ENCODE data around the gene LDHD.

LDHD gene

GRCh38 chr16:75088216-75088615 lies 28.4 kb downstream of the LDHD start:
- Histone ChIP-seq H2AFZ (ENCODE audit: low read length, unreplicated experiment) (no peak overlapping the region), H3K27ac (ENCODE audit: low read depth, low read length) (no peak overlapping the region), H3K4me3 (ENCODE audit: low read depth, low read length) (no peak overlapping the region), H3K36me3 (ENCODE audit: insufficient read depth, low read length) (no peaks in the 10 kb centered on the region), H3K4me1 (ENCODE audit: control insufficient read depth, insufficient read depth, low read length, unreplicated experiment) (peaks cover 4% of the 10 kb centered on the region), H3K27me3 (ENCODE audit: insufficient read depth, low read length) (no peaks in the 10 kb centered on the region), H3K79me2 (ENCODE audit: control insufficient read depth, insufficient read depth, low read length, unreplicated experiment) (peaks cover 8% of the 10 kb centered on the region)

DNA sequence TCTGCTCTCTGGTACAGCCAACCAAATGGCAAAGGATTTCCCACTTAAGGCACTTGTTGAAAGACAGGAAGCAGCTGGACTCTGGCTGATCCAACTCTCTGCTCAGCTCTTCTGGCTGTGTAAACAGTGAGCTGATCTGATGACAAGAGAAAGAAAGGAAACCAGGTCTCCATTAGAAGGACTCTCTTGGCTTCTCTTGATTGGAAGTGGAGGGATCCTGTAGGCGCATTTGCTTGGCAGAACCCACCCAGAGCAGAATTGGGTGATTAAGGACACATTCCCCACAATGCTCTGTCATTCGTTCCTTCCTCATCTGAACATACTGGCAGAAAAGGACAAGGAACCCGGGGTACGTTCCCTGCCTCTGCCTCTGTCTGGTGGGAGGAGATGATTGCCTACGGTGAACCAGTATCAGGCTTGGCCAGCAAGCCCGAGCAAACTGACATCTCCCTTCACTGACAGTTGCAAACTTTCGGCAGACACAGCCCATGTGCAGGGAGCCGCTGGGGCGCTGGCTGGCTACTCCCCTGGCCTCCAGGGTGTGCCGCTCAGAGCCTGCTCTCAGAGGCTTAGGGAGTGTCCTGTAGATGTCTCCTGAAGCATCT lies 29.1 kb downstream of the LDHD start:
- H3K27me3 ChIP-seq (ENCODE audit: insufficient read depth, low read length) = no peaks in the 10 kb centered on the region
- peaks cover 4% of the 10 kb centered on the region for H3K4me1 ChIP-seq (ENCODE audit: control insufficient read depth, insufficient read depth, low read length, unreplicated experiment)
- H3K79me2 ChIP-seq (ENCODE audit: control insufficient read depth, insufficient read depth, low read length, unreplicated experiment) = peaks cover 12% of the 10 kb centered on the region
- no peak overlapping the region for H3K27ac ChIP-seq (ENCODE audit: low read depth, low read length)
- H3K36me3 ChIP-seq (ENCODE audit: insufficient read depth, low read length) = no peaks in the 10 kb centered on the region
- H2AFZ ChIP-seq (ENCODE audit: low read length, unreplicated experiment) = no peak overlapping the region
- H3K4me3 ChIP-seq (ENCODE audit: low read depth, low read length) = no peak overlapping the region

- H3K79me2 ChIP-seq (ENCODE audit: control insufficient read depth, insufficient read depth, low read length, unreplicated experiment) = peaks cover 12% of the 10 kb centered on the region
- H2AFZ ChIP-seq (ENCODE audit: low read length, unreplicated experiment) = no peak overlapping the region
- H3K27me3 ChIP-seq (ENCODE audit: insufficient read depth, low read length) = no peaks in the 10 kb centered on the region
- no peak overlapping the region for H3K4me3 ChIP-seq (ENCODE audit: low read depth, low read length)
- peaks cover 4% of the 10 kb centered on the region for H3K4me1 ChIP-seq (ENCODE audit: control insufficient read depth, insufficient read depth, low read length, unreplicated experiment)
- H3K36me3 ChIP-seq (ENCODE audit: insufficient read depth, low read length) = no peaks in the 10 kb centered on the region
- no peak overlapping the region for H3K27ac ChIP-seq (ENCODE audit: low read depth, low read length)
Measured at GRCh38 chr16:75086688-75087374, 29.7 kb downstream of the LDHD start.

GRCh38 chr16:75086281-75086680 lies 30.3 kb downstream of the LDHD start:
- Histone ChIP-seq H2AFZ (ENCODE audit: low read length, unreplicated experiment) (no peak overlapping the region), H3K79me2 (ENCODE audit: control insufficient read depth, insufficient read depth, low read length, unreplicated experiment) (peaks cover 14% of the 10 kb centered on the region), H3K27me3 (ENCODE audit: insufficient read depth, low read length) (no peaks in the 10 kb centered on the region), H3K27ac (ENCODE audit: low read depth, low read length) (no peak overlapping the region), H3K4me3 (ENCODE audit: low read depth, low read length) (no peak overlapping the region), H3K36me3 (ENCODE audit: insufficient read depth, low read length) (no peaks in the 10 kb centered on the region), H3K4me1 (ENCODE audit: control insufficient read depth, insufficient read depth, low read length, unreplicated experiment) (peaks cover 4% of the 10 kb centered on the region)

DNA sequence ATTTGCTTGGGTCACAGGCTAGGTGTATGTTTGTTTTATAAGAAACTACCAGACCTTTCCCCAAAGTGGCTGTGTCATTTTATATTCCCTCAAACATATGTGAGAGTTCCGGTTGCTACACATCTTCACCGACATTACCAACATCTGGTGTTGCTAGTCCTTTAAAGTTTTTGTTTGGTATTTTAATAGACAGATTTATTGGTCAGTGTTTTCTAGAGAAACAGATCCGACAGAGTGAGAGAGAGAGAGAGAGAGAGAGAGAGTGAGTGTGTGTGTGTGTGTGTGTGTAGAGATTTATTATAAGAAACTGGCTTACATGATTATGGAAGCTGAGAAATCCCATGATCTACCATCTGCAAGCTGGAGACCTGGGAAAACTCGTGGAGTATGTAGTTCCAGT lies 31.0 kb downstream of the LDHD start:
- H2AFZ ChIP-seq (ENCODE audit: low read length, unreplicated experiment) = no peak overlapping the region
- no peak overlapping the region for H3K27ac ChIP-seq (ENCODE audit: low read depth, low read length)
- H3K36me3 ChIP-seq (ENCODE audit: insufficient read depth, low read length) = no peaks in the 10 kb centered on the region
- H3K79me2 ChIP-seq (ENCODE audit: control insufficient read depth, insufficient read depth, low read length, unreplicated experiment) = peaks cover 15% of the 10 kb centered on the region
- H3K27me3 ChIP-seq (ENCODE audit: insufficient read depth, low read length) = no peaks in the 10 kb centered on the region
- peaks cover 4% of the 10 kb centered on the region for H3K4me1 ChIP-seq (ENCODE audit: control insufficient read depth, insufficient read depth, low read length, unreplicated experiment)
- no peak overlapping the region for H3K4me3 ChIP-seq (ENCODE audit: low read depth, low read length)

GRCh38 chr16:75083813-75084212 lies 32.8 kb downstream of the LDHD start:
- Histone ChIP-seq H3K27me3 (ENCODE audit: insufficient read depth, low read length) (no peaks in the 10 kb centered on the region), H3K79me2 (ENCODE audit: control insufficient read depth, insufficient read depth, low read length, unreplicated experiment) (peaks cover 15% of the 10 kb centered on the region), H3K27ac (ENCODE audit: low read depth, low read length) (no peak overlapping the region), H3K4me3 (ENCODE audit: low read depth, low read length) (no peak overlapping the region), H2AFZ (ENCODE audit: low read length, unreplicated experiment) (no peak overlapping the region), H3K36me3 (ENCODE audit: insufficient read depth, low read length) (no peaks in the 10 kb centered on the region), H3K4me1 (ENCODE audit: control insufficient read depth, insufficient read depth, low read length, unreplicated experiment) (peaks cover 4% of the 10 kb centered on the region)

- Histone ChIP-seq H3K27me3 (ENCODE audit: insufficient read depth, low read length) (no peaks in the 10 kb centered on the region), H3K36me3 (ENCODE audit: insufficient read depth, low read length) (no peaks in the 10 kb centered on the region), H3K79me2 (ENCODE audit: control insufficient read depth, insufficient read depth, low read length, unreplicated experiment) (peaks cover 11% of the 10 kb centered on the region), H3K4me3 (ENCODE audit: low read depth, low read length) (no peak overlapping the region), H3K4me1 (ENCODE audit: control insufficient read depth, insufficient read depth, low read length, unreplicated experiment) (no peaks in the 10 kb centered on the region), H2AFZ (ENCODE audit: low read length, unreplicated experiment) (no peak overlapping the region), H3K27ac (ENCODE audit: low read depth, low read length) (no peak overlapping the region)
Measured at GRCh38 chr16:75081179-75081859, 35.3 kb downstream of the LDHD start.

GRCh38 chr16:75080205-75081029 lies 36.2 kb downstream of the LDHD start:
- no peaks in the 10 kb centered on the region for H3K4me1 ChIP-seq (ENCODE audit: control insufficient read depth, insufficient read depth, low read length, unreplicated experiment)
- no peak overlapping the region for H3K4me3 ChIP-seq (ENCODE audit: low read depth, low read length)
- no peaks in the 10 kb centered on the region for H3K27me3 ChIP-seq (ENCODE audit: insufficient read depth, low read length)
- no peaks in the 10 kb centered on the region for H3K36me3 ChIP-seq (ENCODE audit: insufficient read depth, low read length)
- H2AFZ ChIP-seq (ENCODE audit: low read length, unreplicated experiment) = no peak overlapping the region
- no peak overlapping the region for H3K27ac ChIP-seq (ENCODE audit: low read depth, low read length)
- H3K79me2 ChIP-seq (ENCODE audit: control insufficient read depth, insufficient read depth, low read length, unreplicated experiment) = peaks cover 11% of the 10 kb centered on the region

GRCh38 chr16:75079346-75079926 lies 37.1 kb downstream of the LDHD start:
- Histone ChIP-seq H3K27ac (ENCODE audit: low read depth, low read length) (no peak overlapping the region), H3K4me3 (ENCODE audit: low read depth, low read length) (no peak overlapping the region), H3K4me1 (ENCODE audit: control insufficient read depth, insufficient read depth, low read length, unreplicated experiment) (no peaks in the 10 kb centered on the region), H3K36me3 (ENCODE audit: insufficient read depth, low read length) (no peaks in the 10 kb centered on the region), H3K79me2 (ENCODE audit: control insufficient read depth, insufficient read depth, low read length, unreplicated experiment) (peaks cover 14% of the 10 kb centered on the region), H2AFZ (ENCODE audit: low read length, unreplicated experiment) (no peak overlapping the region), H3K27me3 (ENCODE audit: insufficient read depth, low read length) (no peaks in the 10 kb centered on the region)

DNA sequence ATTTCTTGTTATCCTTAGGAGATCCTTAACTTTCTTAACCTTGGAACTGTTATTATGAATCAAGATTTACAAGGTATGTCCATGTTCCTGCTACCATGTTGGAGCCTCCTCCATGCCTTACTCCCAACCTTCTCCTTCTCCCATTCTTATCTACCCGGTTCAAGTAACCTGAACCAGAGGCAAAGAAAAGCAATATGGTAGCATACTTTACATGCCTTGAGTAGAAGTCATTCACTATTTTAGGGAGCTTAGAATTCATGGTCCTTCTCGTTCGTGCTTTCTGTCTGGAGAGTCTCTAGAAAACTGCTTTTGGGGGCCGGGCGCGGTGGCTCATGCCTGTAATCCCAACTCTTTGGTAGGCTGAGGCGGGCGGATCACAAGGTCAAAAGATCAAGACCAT lies 37.7 kb downstream of the LDHD start:
- Histone ChIP-seq H3K27me3 (ENCODE audit: insufficient read depth, low read length) (no peaks in the 10 kb centered on the region), H3K36me3 (ENCODE audit: insufficient read depth, low read length) (no peaks in the 10 kb centered on the region), H3K27ac (ENCODE audit: low read depth, low read length) (no peak overlapping the region), H2AFZ (ENCODE audit: low read length, unreplicated experiment) (no peak overlapping the region), H3K4me3 (ENCODE audit: low read depth, low read length) (no peak overlapping the region), H3K79me2 (ENCODE audit: control insufficient read depth, insufficient read depth, low read length, unreplicated experiment) (peaks cover 14% of the 10 kb centered on the region), H3K4me1 (ENCODE audit: control insufficient read depth, insufficient read depth, low read length, unreplicated experiment) (no peaks in the 10 kb centered on the region)
